Measurements from ENCODE around the gene SNX13. TPM values are rescaled to one million over a fixed set of nuclear protein-coding genes. Genes with fewer than 3 reads are reported as not detected.

Gene SNX13
- total RNA-seq, 1 donor from 2014 or later, result 35.5 TPM

DNA sequence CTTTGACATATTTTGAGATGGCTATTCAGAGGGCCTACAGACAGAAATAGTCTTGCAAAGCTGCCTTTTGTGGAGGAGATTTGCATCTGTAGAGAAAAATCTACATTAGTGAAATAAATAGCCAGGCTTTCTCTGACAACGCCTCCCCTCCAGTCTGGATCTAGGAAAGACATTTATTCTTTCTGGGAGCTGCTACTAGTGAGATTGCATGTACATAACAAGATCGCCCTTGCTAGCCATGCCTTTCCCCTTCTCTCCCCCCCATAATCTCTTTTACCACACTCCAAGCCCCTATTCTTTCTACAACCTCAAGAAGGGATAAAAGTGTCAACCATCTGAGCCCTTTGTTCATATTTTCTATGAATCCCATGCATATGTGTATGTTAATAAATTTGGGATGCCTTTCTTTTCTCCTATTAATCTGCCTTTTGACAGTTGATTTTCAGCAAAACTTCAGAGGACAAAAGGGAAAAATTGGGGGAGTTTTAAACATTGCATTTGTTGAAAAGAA, 194.2 kb downstream of the SNX13 start:
- TF ChIP-seq, protein P1, sequence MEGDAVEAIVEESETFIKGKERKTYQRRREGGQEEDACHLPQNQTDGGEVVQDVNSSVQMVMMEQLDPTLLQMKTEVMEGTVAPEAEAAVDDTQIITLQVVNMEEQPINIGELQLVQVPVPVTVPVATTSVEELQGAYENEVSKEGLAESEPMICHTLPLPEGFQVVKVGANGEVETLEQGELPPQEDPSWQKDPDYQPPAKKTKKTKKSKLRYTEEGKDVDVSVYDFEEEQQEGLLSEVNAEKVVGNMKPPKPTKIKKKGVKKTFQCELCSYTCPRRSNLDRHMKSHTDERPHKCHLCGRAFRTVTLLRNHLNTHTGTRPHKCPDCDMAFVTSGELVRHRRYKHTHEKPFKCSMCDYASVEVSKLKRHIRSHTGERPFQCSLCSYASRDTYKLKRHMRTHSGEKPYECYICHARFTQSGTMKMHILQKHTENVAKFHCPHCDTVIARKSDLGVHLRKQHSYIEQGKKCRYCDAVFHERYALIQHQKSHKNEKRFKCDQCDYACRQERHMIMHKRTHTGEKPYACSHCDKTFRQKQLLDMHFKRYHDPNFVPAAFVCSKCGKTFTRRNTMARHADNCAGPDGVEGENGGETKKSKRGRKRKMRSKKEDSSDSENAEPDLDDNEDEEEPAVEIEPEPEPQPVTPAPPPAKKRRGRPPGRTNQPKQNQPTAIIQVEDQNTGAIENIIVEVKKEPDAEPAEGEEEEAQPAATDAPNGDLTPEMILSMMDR (IDR thresholded peaks at IDR 0.05), result no peak
- H3K4me1 Mint-ChIP-seq (ENCODE audit: low read depth), result no peaks in the 10 kb centered on the region
- no peak for DNase-seq (ENCODE audit: low spot score)
- H3K27me3 Mint-ChIP-seq (ENCODE audit: low read depth), result no peaks in the 10 kb centered on the region
- H3K27ac Mint-ChIP-seq (ENCODE audit: unreplicated experiment), result no peak overlapping the region
- no peaks in the 10 kb centered on the region for H3K9me3 Mint-ChIP-seq (ENCODE audit: low read depth)
- H3K36me3 Mint-ChIP-seq (ENCODE audit: low read depth), result no peaks in the 10 kb centered on the region
- H3K4me3 Mint-ChIP-seq (ENCODE audit: unreplicated experiment), result no peak overlapping the region

DNA sequence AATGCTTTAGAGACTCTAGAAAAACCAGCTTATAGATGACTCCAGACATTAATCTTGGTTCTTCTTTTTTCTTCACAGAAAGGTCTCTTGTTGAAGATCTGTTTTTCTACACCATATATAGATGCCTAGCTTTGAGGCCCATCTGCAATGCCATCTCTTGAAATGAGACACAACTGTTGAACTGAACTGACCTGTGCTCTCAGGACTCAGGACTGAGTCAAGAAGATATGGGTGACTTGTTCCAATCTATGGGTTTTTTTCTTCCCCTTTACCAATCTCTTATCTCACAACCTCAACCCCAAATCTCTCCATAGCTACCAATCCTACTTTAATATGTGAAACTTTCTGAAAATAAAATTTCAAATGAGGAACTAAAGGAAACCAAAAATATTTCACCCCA, 194.7 kb downstream of the SNX13 start:
- H3K4me1 Mint-ChIP-seq (ENCODE audit: low read depth), result no peaks in the 10 kb centered on the region
- no peaks in the 10 kb centered on the region for H3K27me3 Mint-ChIP-seq (ENCODE audit: low read depth)
- DNase-seq (ENCODE audit: low spot score), result no peak
- TF ChIP-seq, protein P1 (IDR thresholded peaks at IDR 0.05), result no peak
- H3K9me3 Mint-ChIP-seq (ENCODE audit: low read depth), result no peaks in the 10 kb centered on the region
- H3K27ac Mint-ChIP-seq (ENCODE audit: unreplicated experiment), result no peak overlapping the region
- no peak overlapping the region for H3K4me3 Mint-ChIP-seq (ENCODE audit: unreplicated experiment)
- H3K36me3 Mint-ChIP-seq (ENCODE audit: low read depth), result no peaks in the 10 kb centered on the region

DNA sequence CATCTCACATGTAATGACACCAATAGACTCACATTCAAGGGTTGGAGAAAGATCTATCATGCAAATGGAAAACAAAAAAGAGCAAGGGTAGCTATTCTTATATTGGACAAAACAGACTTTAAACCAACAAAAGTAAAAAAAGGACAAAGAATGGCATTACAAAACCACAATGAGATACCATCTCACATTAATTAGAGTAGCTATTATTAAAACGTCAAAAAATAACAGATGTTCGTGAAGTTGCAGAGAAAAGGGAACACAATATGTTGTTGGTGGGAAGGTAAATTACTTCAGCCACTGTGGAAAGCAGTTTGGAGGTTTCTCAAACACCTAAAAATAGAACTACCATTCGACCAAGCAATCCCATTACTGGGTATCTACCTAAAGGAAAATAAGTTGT, 197.0 kb downstream of the SNX13 start:
- TF ChIP-seq, protein P1 (IDR thresholded peaks at IDR 0.05), result no peak
- Mint-ChIP-seq H3K4me3 (ENCODE audit: unreplicated experiment) (no peak overlapping the region), H3K27me3 (ENCODE audit: low read depth) (no peaks in the 10 kb centered on the region), H3K36me3 (ENCODE audit: low read depth) (no peaks in the 10 kb centered on the region), H3K9me3 (ENCODE audit: low read depth) (no peaks in the 10 kb centered on the region), H3K4me1 (ENCODE audit: low read depth) (no peaks in the 10 kb centered on the region), H3K27ac (ENCODE audit: unreplicated experiment) (no peak overlapping the region)
- DNase-seq (ENCODE audit: low spot score), result no peak

DNA sequence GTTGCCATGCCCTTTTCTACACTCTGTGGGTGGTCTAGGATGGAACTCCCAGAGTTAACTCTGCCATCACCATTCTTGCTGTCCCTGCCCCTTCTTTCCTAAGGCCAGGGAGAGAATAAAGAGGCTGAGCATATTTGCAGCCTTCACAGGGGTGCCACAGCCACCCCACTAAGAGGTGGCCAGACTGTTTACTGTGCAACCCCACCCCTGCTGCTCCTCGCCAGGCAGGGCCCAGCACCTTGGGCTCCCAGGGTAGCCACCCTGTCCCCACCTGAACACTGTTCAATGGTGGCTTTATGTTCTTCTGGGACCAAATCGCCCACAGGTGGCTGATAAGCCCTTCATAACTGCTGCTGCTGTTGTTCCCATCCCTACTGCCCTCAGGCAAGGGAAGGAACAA, 198.9 kb downstream of the SNX13 start:
- TF ChIP-seq, protein P1 (IDR thresholded peaks at IDR 0.05), result no peak
- H3K27ac Mint-ChIP-seq (ENCODE audit: unreplicated experiment), result no peak overlapping the region
- no peaks in the 10 kb centered on the region for H3K27me3 Mint-ChIP-seq (ENCODE audit: low read depth)
- no peak overlapping the region for H3K4me3 Mint-ChIP-seq (ENCODE audit: unreplicated experiment)
- DNase-seq (ENCODE audit: low spot score), result no peak
- H3K9me3 Mint-ChIP-seq (ENCODE audit: low read depth), result no peaks in the 10 kb centered on the region
- peaks cover 4% of the 10 kb centered on the region for H3K4me1 Mint-ChIP-seq (ENCODE audit: low read depth)
- H3K36me3 Mint-ChIP-seq (ENCODE audit: low read depth), result peaks cover 3% of the 10 kb centered on the region

Other genes with a start within 250 kb of the SNX13 start
- not detected in 3 replicates for gene PRPS1L1, start 87.4 kb upstream of the SNX13 start, total RNA-seq

All from chondrocyte (in vitro differentiated cells).